MM.1S (cell line): ENCODE measurements around the gene LTBP1.

ENCODE experiments used
- DNase-seq: peaks from one replicate; pipeline ENCODE4 v3.0.0-alpha.2; 2015
- H2AFZ ChIP-seq: fragments of 300-600 bp; sonication (generic); 2 replicates; pipeline ENCODE4 v1.6.0; 2016; ENCODE audit warnings: antibody characterized with exemption, low read length
- H3F3A ChIP-seq: fragments of 300-600 bp; sonication (generic); 2 replicates; pipeline ENCODE4 v1.6.1; 2016; ENCODE audit warnings: mild to moderate bottlenecking, antibody characterized with exemption, low read length, moderate library complexity, mixed read lengths; ENCODE audit not compliant: insufficient read depth
- H3K27ac ChIP-seq: fragments of 300-600 bp; sonication (generic); 2 replicates; pipeline ENCODE4 v1.5.1; 2016; ENCODE audit warnings: mild to moderate bottlenecking, low read length
- H3K27me3 ChIP-seq: fragments of 300-600 bp; sonication (generic); replicated peaks from 2 replicates; pipeline ENCODE4 v1.6.0; 2016; ENCODE audit warnings: low read length; ENCODE audit not compliant: insufficient read depth
- H3K36me3 ChIP-seq: fragments of 300-600 bp; sonication (generic); replicated peaks from 2 replicates; pipeline ENCODE4 v1.6.1; 2016; ENCODE audit warnings: mild to moderate bottlenecking, low read length, mixed read lengths; ENCODE audit not compliant: insufficient read depth
- H3K4me1 ChIP-seq: fragments of 300-600 bp; sonication (generic); 2 replicates; pipeline ENCODE4 v1.6.1; 2016; ENCODE audit warnings: low read length, mixed read lengths
- H3K4me2 ChIP-seq: fragments of 300-600 bp; sonication (generic); 2 replicates; pipeline ENCODE4 v1.6.0; 2016; ENCODE audit warnings: low read depth, low read length
- H3K4me3 ChIP-seq: fragments of 300-600 bp; sonication (generic); 2 replicates; pipeline ENCODE4 v1.5.1; 2016; ENCODE audit warnings: low read length, mixed read lengths
- H3K79me2 ChIP-seq: fragments of 300-600 bp; sonication (generic); 2 replicates; pipeline ENCODE4 v1.6.1; 2016; ENCODE audit warnings: mixed run types, low read length, mixed read lengths
- H3K9ac ChIP-seq: fragments of 300-600 bp; sonication (generic); 2 replicates; pipeline ENCODE4 v1.6.1; 2016; ENCODE audit warnings: low read length, mixed read lengths
- H3K9me2 ChIP-seq: fragments of 300-600 bp; sonication (generic); replicated peaks from 2 replicates; pipeline ENCODE4 v1.6.1; 2016; ENCODE audit warnings: mild to moderate bottlenecking, low read length, mixed read lengths; ENCODE audit not compliant: insufficient read depth
- H3K9me3 ChIP-seq: fragments of 300-600 bp; sonication (generic); replicated peaks from 2 replicates; pipeline ENCODE4 v1.6.1; 2016; ENCODE audit warnings: mild to moderate bottlenecking, low read length, mixed read lengths; ENCODE audit not compliant: insufficient read depth
- H4K20me1 ChIP-seq: fragments of 300-600 bp; sonication (generic); 2 replicates; pipeline ENCODE4 v1.6.1; 2016; ENCODE audit warnings: mild to moderate bottlenecking, low read length, moderate library complexity, mixed read lengths; ENCODE audit not compliant: insufficient read depth
- CTCF ChIP-seq: fragments of 300-600 bp; sonication (generic); IDR thresholded peaks from 2 replicates; pipeline ENCODE4 v1.5.1; 2016; ENCODE audit warnings: antibody characterized with exemption, low read length, mixed read lengths
- EZH2 ChIP-seq: fragments of 300-600 bp; sonication (generic); optimal IDR thresholded peaks from 2 replicates; pipeline ENCODE3; 2017; ENCODE audit warnings: low read depth, mild to moderate bottlenecking, antibody characterized with exemption, low read length, mixed read lengths
- EZH2phosphoT487 ChIP-seq: fragments of 300-600 bp; sonication (generic); IDR thresholded peaks from 2 replicates; pipeline ENCODE4 v1.6.1; 2018; ENCODE audit warnings: antibody characterized with exemption, low read length

The LTBP1 gene

GRCh38 chr2:33180915-33181314 lies 234.2 kb downstream of the LTBP1 start:
- no peak overlapping the region for H3K27ac ChIP-seq
- no peaks in the 10 kb centered on the region for H3K79me2 ChIP-seq
- TF ChIP-seq CTCF = no peak
- TF ChIP-seq EZH2phosphoT487 = no peak
- no peak for TF ChIP-seq EZH2
- no peak overlapping the region for H3K4me3 ChIP-seq
- H3K9me3 ChIP-seq = no peaks in the 10 kb centered on the region
- no peaks in the 10 kb centered on the region for H3K9me2 ChIP-seq
- H3K27me3 ChIP-seq = no peaks in the 10 kb centered on the region
- no peak overlapping the region for H3K9ac ChIP-seq
- DNase-seq = no peak
- no peaks in the 10 kb centered on the region for H3F3A ChIP-seq
- no peaks in the 10 kb centered on the region for H3K4me1 ChIP-seq
- H3K36me3 ChIP-seq = no peaks in the 10 kb centered on the region
- H2AFZ ChIP-seq = no peak overlapping the region
- H4K20me1 ChIP-seq = no peaks in the 10 kb centered on the region
- no peak overlapping the region for H3K4me2 ChIP-seq

DNA sequence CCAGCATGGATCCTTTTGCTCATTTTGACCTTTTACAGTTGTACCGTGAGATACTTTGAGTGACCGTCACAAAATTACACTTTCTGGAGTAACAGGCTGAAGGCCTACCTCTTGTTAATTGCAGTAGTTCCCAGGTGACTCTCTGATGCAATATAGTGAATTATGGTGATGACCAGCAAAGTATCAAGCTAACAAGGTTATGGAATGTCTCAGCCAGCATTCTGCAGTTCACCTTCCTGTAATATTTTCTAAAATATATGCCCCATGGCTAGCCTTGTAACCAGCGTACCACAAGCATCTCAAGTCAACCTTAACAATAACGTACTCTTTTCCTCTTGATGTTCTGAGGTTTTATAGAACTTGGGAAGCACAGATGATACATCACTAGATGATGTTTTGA lies 234.7 kb downstream of the LTBP1 start:
- Histone ChIP-seq H3K4me3 (no peak overlapping the region), H2AFZ (no peak overlapping the region), H3K27me3 (no peaks in the 10 kb centered on the region), H3K9me2 (no peaks in the 10 kb centered on the region), H3K9ac (no peak overlapping the region), H3K79me2 (no peaks in the 10 kb centered on the region), H4K20me1 (no peaks in the 10 kb centered on the region), H3K4me1 (no peaks in the 10 kb centered on the region), H3K36me3 (no peaks in the 10 kb centered on the region), H3F3A (no peaks in the 10 kb centered on the region), H3K4me2 (no peak overlapping the region), H3K27ac (no peak overlapping the region), H3K9me3 (no peaks in the 10 kb centered on the region)
- TF ChIP-seq EZH2phosphoT487 = no peak
- DNase-seq = no peak

DNA sequence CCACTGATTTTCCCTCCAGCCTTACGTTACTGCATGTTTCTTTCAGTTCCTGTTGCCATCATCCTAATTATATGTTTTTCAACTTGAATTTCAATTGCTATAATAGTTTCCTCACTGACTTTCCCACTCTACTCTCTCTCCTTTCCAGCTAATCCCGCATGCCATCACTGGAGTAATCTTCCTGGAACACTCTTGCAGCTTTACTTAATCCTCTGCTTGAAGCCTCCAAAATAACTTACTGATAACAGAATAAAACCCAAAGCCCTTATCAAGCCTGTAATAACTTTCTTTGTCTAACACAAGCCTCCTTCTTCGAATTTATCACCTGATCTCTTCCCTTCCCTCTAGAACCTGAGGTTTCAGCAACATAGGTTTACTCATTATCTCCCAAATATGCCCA lies 237.3 kb downstream of the LTBP1 start:
- H4K20me1 ChIP-seq = no peaks in the 10 kb centered on the region

More for the DNA sequence above, 237.3 kb downstream of the LTBP1 start:
- no peak overlapping the region for H3K4me2 ChIP-seq
- no peaks in the 10 kb centered on the region for H3K9me2 ChIP-seq
- H3K79me2 ChIP-seq = no peaks in the 10 kb centered on the region
- no peak overlapping the region for H3K4me3 ChIP-seq
- H2AFZ ChIP-seq = no peak overlapping the region
- TF ChIP-seq CTCF (no peak), EZH2 (no peak), EZH2phosphoT487 (no peak)
- no peaks in the 10 kb centered on the region for H3K9me3 ChIP-seq
- no peak for DNase-seq
- H3K27me3 ChIP-seq = no peaks in the 10 kb centered on the region
- H3K36me3 ChIP-seq = no peaks in the 10 kb centered on the region
- H3K9ac ChIP-seq = no peak overlapping the region
- no peak overlapping the region for H3K27ac ChIP-seq
- H3K4me1 ChIP-seq = no peaks in the 10 kb centered on the region
- no peaks in the 10 kb centered on the region for H3F3A ChIP-seq
